HG03159 (cell line): ENCODE measurements around the gene PGF.

Source experiments
- ATAC-seq: cut with Tn5 transposase; IDR thresholded peaks from one replicate; pipeline ENCODE4 v1.9.1; 2021; ENCODE audit warnings: mild to moderate bottlenecking, moderate library complexity; ENCODE audit not compliant: unreplicated experiment

The PGF gene

DNA sequence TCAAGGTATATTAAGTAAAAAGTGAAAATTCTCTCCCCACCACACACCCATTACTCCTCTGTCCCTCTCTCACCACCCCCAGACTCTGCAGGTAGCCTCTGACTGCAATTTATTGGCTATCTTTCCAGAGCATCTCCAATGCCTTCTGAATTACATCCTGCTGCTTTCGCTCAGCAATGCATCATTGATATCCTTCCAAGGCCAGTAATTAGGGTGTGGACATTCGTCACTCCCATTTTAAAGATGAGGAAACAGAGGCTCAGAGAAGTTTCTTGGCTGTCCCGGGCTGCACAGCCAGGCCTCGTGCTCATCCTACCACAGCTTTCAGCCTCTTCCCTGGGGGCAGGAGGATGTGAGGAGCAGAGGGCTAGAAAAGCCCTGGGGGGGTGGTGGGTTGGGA, 23.6 kb upstream of the PGF start:
- ATAC-seq: no peak

DNA sequence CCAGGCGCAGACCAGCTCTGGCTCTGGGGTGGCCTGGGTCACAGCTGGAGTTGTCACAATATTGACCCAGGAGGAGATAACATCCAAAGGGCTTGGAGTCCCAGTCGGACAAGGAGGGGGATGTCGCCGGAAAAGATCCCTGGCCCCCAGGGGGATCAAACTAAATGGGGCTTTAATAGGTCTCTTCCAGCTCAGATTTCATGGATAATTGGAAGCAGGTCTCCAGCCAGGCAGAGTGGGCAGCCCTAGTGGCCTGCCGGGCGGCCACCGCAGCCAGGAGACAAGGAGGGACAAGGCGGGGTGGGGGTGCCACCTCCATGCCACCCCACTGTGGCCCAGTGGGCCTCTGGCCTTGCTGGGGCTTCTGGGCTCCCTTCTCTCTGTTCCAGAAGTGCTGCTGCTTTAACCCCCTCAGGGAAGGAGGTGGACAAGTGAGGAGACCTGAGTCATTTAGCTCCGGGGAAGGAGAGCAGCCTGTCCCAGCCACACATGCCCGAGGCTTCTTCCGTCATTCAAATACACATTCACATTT, 23.1 kb upstream of the PGF start:
- ATAC-seq: no peak

DNA sequence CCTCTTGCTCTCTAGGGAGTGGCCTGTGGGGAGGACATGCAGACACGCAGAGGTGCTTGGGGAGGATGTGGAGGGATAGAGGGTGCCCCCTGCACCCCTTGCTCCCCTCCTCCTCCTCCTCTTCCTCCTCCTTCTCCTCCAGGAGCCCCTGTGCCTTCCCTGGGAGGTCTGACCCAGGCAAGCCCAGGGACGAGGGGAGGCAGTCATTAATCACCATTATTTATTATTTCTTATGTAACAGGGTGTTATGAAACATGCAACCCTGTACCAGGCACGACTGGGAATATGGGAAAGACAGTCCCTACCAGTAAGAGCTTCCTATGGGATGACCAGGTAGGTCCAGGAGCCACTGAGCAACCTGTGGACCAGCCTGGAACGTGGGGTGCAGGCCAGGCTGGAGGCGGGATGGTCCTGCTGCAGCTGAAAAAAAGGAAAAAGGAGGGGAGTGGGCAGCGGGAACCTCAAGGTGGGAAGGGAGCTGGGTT, 22.5 kb upstream of the PGF start:
- ATAC-seq: no peak

DNA sequence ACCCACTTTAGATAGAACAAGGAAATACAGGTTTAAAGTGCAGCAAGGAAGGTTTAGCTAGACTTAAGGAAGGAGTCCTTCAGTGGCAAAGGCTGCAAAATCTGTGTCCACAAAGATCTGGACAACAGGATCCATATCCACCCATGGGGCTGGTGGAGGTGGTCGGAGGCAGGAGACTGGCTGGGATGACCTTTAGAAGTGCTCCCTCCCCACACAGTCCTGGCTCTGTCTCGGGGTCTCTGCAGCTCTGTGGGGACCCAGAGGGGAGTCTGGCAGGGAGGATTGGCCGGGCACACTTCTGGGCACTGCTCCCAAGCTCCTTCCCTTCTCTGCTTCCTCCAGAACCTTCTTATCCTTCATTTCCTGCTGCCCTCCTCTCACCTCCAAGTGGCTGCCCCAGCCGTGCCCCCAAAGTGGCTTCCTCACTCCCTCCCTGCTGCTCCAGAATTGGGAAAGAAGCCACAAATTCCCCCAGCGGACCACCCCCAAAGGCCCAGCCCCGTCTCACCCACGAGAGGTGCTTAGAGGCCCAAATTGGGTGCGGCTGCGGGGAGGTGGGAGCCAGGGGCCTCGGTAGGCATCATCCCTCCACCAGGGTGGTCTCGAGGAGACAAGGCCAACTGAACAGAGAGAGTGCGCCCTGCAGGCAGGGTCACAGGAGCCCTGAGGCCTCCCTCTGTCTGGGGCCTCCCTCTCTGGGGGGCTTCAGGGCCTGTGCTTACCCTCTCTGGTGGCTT, 21.9 kb upstream of the PGF start:
- ATAC-seq: no peak

DNA sequence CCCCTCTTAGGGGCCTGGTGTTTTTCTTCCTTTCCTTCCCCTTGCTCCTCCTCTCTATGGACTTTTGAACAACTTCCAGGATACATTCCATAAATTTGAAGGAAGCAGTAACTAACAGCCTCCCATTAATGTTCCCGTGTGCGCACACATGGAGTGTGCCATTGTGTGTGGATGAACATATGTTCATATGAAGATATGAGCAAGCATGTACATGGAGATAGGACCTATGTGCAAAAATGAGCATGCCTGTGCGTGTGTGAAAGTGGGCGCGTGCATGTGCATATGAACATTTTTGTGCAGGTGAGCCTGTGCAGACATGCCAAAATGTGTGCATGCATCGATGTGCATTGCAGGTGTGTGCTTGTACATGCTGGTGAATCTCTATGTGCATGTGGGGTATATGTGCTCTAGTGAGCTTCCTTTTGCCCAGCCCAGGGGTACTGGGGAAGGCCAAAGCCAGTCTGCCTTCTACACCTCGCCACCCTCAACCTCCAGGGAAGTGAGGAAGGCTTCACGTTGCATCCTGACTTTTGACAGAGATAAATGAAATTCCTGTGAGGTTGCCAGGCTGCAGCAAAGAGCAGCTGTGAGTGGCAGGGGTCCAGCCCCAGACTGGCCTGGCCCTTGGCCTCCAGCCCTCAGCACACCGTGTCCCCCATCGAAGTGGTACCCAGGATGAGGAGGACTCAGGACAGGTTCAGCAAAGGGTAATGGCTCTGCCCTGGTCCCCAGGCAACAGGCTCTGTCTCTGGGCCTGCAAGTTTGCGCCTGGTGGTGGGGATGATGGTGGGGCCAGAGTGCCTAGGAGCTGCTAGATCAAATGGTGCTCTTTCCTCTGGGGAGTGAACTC, 21.1 kb upstream of the PGF start:
- ATAC-seq: no peak

DNA sequence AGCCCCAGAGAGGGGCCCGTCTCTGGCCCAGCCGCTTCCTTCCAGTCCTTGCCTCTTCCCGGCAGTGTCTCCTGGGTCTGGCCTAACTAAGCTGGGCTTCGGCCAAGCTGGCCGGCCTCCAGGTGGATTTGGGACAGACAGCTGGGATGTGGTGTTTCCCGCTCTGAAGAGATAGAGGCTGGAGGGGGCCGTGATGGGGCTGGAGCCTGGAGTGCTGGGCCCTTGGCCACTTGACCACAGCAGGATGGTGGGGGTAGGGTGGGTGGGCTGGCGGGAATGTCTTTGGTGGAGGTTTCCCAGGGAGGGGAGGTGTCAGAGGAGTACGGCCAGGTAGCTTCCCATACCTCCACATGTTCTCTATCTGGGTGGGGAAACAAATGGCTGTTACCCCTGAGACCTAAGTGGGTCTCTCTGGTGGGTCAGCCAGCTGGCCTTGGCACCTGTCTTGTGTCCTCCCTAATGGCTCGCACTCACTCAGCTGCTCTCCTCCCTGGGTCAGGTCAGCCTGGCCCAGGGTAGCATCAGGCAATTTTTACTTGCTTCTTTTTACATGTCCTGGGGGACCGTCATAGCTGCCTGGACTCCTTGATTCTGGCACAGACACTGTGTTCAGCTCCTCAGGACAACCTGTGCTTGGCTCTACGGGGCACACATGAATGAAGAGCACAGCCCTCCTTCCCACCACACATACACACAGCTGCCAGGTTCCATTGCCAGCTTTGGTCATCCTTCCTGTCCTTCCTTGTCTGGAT, 19.8 kb upstream of the PGF start:
- ATAC-seq: no peak

DNA sequence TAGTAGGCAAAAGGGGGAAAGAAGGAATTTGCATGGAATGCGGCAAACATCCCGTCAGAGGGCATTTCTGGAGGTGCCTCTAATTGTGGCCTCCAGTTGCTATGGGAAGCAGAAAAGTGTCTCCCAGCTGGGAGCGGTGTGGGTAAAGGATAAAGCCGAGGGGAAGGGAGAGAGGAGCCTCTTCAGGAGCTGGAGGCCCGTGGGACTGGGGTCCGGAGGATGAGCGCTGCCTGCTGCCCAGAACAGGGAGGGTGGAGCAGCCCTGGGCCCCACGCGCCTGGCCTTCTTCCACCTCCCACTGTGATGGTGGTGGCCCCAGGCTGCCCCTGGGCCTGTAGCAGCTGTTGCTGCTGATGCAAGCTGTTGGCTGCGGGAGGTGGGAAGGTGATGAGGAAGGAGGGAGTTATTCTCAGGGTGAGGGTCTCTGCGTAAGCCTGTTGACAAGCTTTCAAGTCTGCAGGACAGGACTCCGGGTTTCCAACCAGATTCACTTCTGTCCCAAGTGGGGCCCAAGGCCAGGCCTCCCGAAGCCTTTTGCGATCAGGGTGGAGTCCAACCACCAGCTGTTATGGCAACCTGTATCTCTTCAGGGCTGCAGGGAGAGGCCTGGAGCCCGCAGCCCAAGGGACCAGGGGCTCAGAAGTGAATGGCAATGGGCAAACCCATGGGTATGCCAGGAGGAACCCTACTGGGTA, 19.1 kb upstream of the PGF start:
- no peak for ATAC-seq

DNA sequence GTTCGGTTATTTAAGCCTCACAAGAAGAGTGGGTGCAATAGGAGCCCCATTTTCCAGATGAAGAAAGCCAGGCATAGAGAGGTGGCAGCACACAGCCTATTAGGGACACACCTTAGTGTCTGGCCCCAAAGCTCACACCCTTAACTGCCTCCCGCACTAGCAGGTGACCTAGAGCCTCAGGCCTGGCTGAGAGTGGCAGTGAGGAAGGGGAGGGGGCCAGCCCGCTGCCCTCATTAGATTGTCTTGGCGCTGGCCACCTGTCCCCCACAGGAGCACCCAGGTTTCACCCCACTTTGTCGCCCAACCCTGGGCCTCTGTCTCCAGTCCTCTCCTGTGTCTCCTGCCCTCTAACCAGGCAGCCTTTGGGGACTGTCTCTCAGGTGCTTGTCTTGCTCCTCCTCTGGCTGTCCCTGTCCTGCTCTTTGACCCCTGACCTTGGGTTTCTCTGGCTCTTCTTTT, 18.5 kb upstream of the PGF start:
- ATAC-seq: no peak

DNA sequence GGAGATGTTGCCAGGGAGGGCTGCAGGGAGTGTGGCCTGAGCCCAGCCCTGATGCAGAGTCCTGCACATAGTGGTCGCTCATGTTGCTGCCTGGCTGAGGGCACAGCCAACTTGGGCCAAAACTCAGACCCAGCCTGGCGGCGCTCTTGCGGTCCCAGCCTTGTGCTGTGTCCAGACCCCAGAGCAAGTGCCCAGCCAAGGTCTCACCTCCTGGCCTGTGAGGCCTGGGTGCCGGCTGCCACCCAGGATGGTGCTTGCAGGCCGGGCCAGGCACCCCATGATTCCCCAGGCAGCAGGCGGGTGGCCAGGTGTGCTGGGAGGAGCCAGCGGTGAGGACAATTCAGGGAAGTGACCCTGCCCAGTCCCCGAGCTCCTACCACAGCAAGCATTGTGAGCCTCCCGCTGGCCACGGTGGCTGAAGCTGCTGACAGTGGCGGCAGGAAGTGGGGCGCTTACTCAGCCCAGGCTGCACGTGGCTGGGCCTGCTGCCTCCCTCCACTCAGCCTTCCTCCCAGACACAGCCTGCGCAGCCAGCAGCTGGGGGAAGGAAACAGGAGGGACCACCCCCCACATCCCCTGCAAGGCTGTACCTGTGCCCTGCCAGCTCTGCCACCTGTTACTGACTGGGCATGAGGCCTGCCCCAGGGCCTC, 17.7 kb upstream of the PGF start:
- no peak for ATAC-seq

DNA sequence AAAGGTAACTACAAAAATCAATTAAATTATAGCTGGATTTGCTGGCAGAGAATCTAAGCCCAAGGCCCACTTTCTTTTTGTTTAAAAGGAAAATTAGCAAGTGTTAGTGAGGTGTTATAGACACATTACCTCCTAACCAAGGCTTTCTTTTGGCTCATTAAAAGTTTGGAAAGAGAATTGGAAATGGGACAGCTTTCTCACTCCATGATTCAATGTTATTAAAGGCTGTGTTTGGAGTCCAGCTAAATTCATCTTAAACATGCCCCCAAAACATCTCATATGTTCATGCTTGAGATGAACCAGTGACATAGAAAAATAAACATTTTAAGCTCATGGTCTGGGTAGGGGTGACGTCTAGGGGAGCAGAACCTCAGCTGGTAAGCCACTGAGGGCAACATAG, 13.4 kb upstream of the PGF start:
- no peak for ATAC-seq

DNA sequence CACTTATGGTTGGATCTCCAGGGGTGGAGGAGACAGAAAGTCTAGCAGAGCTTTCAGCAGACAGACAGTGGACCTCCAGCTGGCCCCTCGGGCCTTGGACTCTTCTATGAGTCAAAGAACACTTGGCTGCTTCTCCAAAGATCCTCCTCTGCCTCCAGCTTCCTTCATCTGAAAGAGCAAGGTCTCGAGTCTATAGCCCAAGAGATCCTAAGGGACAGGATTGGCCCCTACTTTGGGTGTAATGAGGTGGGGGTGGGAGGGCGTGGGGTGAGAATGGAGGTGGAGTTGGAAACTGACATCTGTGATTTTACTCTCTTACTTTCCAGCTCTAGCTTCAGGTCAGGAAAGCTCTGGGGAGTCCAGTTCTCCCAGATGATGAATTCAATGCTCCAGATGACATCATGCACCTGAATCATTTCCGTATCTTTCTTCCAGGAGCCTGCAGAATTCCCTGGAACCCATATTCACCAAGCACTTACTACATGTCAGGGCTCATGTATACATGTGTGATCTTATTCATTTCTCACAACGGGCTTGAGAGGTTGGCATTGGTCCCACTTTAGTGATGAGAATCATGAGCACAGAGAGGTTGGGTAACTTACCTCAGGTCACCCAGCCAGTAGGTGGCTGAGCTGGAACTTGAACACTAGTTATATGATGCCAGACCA, 10.2 kb upstream of the PGF start:
- no peak for ATAC-seq

DNA sequence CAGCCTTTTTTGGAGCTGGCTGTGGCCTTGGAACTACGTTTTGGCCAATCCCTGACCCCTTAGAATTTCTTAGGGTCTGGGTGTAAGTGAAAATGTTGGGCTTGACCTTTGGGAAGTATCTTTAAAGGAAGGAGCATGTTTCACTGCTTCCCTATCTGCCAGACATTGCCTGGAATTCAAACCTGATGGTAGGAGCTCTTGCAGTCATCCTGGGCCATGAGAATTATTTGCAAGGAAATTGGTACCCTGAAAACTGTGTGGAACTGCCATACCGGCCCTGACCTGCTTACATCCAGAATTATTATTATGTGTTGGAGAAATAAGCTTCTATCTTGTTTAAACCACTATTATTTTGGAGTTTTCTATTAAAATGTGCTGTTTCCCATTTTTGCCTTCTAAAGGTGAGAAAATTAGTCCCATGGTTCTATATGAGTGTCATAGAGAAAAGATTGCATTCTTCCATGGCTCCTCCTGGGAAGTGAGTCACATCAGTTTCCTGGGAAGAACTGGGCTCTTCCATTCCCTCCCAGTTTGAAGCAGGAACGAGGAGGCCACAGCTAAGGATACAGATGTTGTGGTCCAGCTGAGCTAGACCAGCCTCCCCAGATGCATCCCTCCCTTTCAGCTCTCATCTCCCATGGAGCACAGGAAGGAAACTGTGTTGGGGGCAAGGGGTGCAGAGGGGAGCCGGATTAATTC, 9.5 kb upstream of the PGF start:
- no peak for ATAC-seq

DNA sequence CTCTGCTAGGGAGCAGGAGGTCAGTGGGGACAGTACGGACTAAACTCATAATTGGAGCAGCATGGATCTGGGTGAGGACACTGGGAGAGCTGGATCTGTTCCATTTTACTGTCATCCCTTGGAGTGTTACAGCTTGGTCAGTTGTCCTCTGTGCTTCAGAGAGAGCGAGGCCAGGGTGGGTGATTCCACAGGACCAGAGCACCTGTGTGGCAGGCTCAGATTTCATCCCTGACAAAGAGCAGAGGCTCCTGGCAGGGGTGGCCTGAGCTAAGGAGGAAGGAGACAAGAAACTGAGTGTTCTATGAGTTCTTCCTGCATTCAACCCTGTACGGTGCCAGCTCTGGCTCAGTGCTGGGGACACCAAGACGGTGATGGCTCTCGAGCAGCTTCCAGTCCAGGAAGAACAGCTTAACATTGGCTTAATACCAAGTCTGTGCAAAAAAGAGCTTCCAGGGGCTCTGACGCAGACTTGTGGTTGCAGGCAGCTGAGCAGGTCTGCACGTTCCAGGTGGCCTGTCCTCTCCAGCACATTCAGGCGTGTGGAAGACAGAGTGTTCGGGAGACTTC, 8.4 kb upstream of the PGF start:
- no peak for ATAC-seq

DNA sequence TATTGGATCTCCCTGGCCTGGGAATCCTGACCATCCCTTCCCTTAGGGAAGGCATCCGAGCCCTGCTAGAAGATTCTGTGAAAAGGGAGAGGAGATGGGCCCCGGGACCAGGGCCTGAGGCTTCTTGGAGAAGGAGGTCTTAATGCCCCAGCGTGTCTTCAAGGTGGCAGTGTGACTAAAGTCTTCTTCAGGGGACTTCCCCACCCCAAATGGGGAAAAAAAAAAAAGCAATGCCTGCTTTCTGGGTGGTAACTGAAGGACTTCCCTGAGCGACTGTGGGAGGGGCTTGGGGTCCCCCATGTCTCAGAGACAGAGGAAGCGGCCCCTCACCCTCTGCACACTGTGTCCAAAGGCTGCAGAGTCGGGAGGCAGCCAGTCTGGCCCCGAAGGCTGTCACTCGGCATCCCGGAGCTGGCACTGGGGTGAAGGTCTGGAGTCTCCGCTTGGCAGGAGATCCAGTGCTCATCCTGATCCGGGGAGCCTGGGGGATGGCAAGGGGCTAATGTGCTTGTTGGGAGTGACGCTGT, 7.8 kb upstream of the PGF start:
- ATAC-seq: no peak

DNA sequence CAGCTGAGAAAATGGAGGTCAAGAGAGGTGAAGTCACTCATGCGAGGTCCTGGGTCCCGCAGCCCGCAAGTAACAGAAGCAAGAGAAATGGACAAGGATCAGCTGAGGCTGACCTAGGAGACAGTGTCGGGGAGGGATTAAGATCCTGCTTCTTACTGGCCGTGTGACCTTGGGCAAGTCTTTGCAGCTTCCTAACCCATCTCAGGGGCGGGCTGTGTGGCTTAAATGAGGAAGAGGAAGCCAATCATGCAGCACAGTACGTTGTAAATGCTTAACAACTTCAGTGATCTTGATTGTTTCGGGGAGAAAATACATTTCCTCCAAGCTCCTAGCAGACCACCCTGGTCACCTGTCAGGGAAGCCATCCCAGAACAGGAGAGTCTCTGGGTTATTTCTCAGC, 7.1 kb upstream of the PGF start:
- ATAC-seq: no peak

DNA sequence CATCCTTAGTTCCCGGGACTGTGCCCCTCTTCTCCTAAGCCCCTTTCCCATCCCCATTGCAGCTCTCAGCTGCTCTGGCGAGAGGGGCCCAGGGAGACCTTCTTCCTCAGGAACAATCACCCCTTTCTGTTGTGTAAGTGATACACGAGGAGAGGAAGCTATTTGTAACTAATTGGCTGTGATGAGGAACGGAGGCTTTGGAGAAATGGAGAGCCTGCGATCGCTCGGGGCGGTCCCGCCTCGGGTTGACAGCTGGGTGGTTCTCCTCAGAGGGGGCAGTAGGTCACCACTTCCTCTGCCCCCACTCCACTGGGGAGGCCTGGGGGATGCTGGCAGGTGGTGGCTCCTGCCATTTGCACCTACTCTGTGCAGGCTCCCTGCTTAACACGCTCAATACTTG, 6.6 kb upstream of the PGF start:
- ATAC-seq: no peak

DNA sequence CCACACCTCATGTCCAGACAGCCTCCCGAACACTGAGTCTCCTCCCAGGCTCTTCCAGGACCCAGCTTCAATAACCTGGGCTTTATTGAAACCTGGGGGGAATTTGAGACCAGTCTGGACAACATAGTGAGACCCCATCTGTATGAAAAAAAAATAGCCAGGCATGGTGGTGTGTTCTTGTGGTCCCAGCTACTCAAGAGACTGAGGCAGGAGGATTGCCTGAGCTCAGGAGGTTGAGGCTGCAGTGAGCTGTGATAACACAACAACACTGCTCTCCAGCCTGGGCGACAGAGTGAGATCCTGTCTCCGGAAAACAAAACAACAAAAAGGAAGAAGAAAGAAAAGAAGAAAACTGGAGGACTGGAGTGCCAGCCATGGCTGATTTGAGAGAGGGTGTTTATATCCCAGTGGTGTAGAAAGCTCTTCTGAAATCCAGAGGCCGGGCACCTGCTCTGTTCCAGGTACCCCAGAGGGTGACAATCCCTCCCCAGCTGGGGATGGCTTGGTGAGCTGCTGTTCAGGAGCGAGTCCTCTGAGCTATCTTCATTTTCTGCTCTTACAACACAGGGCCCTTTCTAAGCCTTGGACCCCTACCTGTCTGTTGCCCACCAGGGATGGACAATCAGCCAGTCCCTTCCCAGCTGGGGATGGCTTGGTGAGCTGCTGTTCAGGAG, 6.0 kb upstream of the PGF start:
- no peak for ATAC-seq

DNA sequence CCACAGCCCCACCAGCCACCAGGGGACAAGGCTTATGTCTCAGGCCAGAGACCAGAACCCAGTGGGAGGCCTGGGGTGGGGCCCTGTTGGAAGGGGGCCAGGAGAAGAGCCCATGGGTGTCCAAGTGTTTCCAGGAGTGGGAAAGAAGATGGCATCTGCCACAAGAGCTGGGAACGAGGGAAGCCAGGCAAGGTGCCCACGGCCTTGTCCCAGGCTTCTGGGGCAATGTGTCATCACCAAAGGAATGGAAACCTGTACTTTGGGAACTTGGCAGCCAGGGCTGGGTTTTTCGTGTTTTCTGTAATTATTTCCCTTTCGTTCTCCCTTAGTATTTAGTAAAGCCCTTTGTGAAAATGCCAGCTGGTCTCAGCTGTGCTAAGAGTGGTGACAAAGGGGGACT, 5.3 kb upstream of the PGF start:
- no peak for ATAC-seq
